Dendritic cell treated with granulocyte-macrophage colony-stimulating factor and Interleukin-4, amounts not matched to agents 40 ng/mL and 50 ng/mL, for 4 days (primary cell): ENCODE measurements around the gene TCIRG1.

Source experiments
- H3K27ac Mint-ChIP-seq: one replicate; pipeline ENCODE4 v1.8.0; 2022; ENCODE audit warnings: mild to moderate bottlenecking, mixed read lengths
- H3K27me3 Mint-ChIP-seq: one replicate; pipeline ENCODE4 v1.8.0; 2022; ENCODE audit warnings: mild to moderate bottlenecking, mixed read lengths
- H3K36me3 Mint-ChIP-seq: one replicate; pipeline ENCODE4 v1.8.0; 2022; ENCODE audit warnings: low read depth, mixed read lengths
- H3K4me1 Mint-ChIP-seq: one replicate; pipeline ENCODE4 v1.8.0; 2022; ENCODE audit warnings: low read depth, mixed read lengths
- H3K4me3 Mint-ChIP-seq: one replicate; pipeline ENCODE4 v1.8.0; 2022; ENCODE audit warnings: mild to moderate bottlenecking, moderate library complexity, mixed read lengths
- H3K9me3 Mint-ChIP-seq: one replicate; pipeline ENCODE4 v1.8.0; 2022; ENCODE audit warnings: mixed read lengths
- intact Hi-C: fragments of 100-400 bp; cut with micrococcal nuclease; formaldehyde crosslinking; loops from one replicate; pipeline ENCODE4 v1.15.0; 2022

Gene TCIRG1

DNA sequence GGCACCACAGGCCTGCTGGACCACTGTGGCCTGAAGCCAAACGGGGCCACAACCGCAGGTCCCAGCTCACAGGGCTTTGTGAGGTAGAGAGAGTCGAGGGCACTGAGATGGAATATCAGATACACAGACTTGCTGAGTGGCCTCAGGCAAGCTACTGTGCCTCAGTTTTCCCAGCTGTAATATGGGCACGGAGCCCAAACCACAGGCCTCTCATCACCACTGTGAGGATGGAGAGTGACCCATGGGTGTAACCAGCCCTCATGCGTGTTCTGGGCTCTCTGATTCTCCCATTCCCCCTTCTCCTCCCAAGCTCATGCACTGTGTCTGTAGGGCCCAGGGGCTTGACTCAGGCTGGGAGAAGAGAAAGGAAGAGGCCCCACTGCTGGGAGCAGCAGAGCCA lies 39.1 kb upstream of the TCIRG1 start:
- Mint-ChIP-seq H3K27ac (no peak overlapping the region), H3K9me3 (no peaks in the 10 kb centered on the region), H3K36me3 (peaks cover 82% of the 10 kb centered on the region), H3K4me1 (peaks cover 79% of the 10 kb centered on the region), H3K4me3 (no peak overlapping the region), H3K27me3 (no peaks in the 10 kb centered on the region)
- intact Hi-C loops, result loop anchor here (5.0 kb wide), 1 partner anchor 38 kb away; the partner anchor contains the start of gene TCIRG1

DNA sequence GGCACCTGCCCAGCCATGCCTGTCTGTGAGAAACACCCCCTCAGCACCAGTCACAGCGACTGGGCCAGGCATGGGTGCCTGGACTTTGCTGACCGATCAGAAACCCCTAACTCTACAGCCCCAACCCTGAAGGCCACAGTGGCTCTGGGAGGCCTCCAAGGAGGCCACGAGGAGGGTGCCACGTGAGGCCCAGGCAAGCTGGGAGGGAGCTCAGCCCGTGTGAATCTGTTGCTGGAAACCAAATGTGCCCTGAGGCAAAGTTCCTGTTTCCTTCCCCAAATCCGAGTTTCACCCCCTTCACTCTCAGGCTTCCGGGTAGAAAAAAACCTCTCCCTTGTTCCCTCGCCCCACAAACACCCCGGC lies 36.3 kb upstream of the TCIRG1 start:
- H3K4me3 Mint-ChIP-seq, result peak overlapping the region; percentile 87
- H3K36me3 Mint-ChIP-seq, result peaks cover 54% of the 10 kb centered on the region
- intact Hi-C loops, result no loop called here
- peak overlapping the region; percentile 72 for H3K27ac Mint-ChIP-seq
- no peaks in the 10 kb centered on the region for H3K9me3 Mint-ChIP-seq
- no peaks in the 10 kb centered on the region for H3K27me3 Mint-ChIP-seq
- H3K4me1 Mint-ChIP-seq, result peaks cover 77% of the 10 kb centered on the region

- Mint-ChIP-seq H3K27ac (peak overlapping the region; percentile 72), H3K4me3 (peak overlapping the region; percentile 87), H3K9me3 (no peaks in the 10 kb centered on the region), H3K36me3 (peaks cover 47% of the 10 kb centered on the region), H3K27me3 (no peaks in the 10 kb centered on the region), H3K4me1 (peaks cover 74% of the 10 kb centered on the region)
- intact Hi-C loops, result no loop called here
Observed at GRCh38 chr11:68002938-68003845, 35.6 kb upstream of the TCIRG1 start.

DNA sequence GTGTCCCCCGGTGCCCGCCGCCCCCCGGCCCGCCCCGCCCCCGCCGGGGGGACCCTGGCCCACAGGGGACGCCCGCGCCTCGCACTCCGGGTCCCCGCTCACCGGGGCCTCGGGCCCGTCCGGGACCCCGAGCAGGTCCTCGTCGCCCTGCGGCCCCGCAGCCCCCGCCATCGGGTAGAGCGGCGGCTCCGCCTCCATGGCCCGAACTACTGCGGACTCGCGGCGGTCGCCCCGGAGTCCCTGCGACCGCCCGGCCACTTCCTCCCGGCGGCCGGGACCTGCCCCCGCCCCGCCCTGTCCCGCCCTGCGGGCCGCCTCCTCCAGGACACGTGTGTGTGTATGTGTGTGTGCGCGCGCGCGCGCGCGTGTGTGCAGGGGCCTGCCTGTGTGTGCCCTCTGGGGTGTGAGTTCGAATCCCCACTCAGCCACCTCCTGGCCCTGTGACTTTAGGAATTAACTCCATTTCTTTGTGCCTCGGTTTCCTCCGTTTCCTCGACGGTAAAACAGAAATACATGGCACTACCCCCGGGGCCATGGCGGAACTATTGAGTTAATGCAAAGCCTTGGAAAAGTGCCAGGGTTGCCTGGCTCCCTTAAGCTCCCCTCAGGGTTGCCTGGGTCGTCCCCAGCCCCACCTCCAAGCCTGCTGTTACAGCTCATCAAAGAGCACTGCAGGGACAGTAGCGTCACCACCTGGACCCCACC lies 34.8 kb upstream of the TCIRG1 start, which contains the start of gene UNC93B1:
Gene UNC93B1 (minus strand): TSS at position 252 of the 705 bp plus-strand sequence. CDS start 54 bp downstream, at position 198.
- H3K4me3 Mint-ChIP-seq, result peak within 1 kb of the TSS; percentile 87
- peaks cover 74% of the 10 kb centered on the region for H3K4me1 Mint-ChIP-seq
- H3K36me3 Mint-ChIP-seq, result peaks cover 39% of the 10 kb centered on the region
- intact Hi-C loops, result no loop called here
- H3K27ac Mint-ChIP-seq, result peak within 1 kb of the TSS; percentile 72
- H3K27me3 Mint-ChIP-seq, result no peaks in the 10 kb centered on the region
- no peaks in the 10 kb centered on the region for H3K9me3 Mint-ChIP-seq

DNA sequence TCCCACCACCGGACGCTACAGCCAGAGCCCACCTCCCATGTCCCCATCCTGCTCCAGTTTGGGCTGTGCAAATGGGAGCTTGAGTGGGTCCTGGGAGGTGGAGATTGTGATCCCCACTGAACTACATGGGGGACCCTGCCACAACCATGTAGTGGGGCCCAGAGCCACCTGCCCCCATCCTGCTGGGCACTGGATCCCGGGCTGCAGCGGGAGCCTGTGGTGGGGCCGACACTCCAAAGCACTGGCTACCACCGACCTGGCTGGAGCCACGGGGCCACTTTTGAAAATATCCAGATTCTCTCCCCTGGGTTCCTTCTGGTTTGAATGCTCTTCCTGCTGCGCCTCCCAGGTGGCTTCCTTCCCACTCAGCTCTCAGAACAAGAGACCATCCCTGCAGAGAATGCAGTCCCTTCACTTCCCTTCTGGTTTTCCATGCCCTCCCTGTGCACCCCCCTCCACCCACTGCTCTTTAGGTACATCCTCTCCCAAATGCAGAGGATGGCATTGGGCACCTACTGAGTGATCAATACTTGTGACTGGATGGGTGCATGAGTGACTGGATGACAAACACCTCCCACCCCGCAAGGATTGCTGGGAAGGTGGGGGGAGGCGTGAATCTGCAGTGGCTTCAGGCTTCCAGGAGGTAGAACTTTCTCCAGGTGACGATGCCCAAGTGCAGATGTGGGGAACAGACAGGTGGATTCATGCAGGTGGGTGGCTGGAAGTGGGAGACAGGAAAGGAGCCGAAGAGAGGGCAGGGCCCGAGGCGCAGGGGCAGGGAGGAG lies 34.1 kb upstream of the TCIRG1 start:
- H3K9me3 Mint-ChIP-seq, result no peaks in the 10 kb centered on the region
- H3K4me1 Mint-ChIP-seq, result peaks cover 74% of the 10 kb centered on the region
- H3K27me3 Mint-ChIP-seq, result no peaks in the 10 kb centered on the region
- intact Hi-C loops, result no loop called here
- peak overlapping the region; percentile 70 for H3K4me3 Mint-ChIP-seq
- H3K36me3 Mint-ChIP-seq, result peaks cover 32% of the 10 kb centered on the region
- H3K27ac Mint-ChIP-seq, result peak overlapping the region; percentile 72

- H3K27ac Mint-ChIP-seq, result no peak overlapping the region
- no peaks in the 10 kb centered on the region for H3K27me3 Mint-ChIP-seq
- peaks cover 83% of the 10 kb centered on the region for H3K4me1 Mint-ChIP-seq
- peaks cover 25% of the 10 kb centered on the region for H3K36me3 Mint-ChIP-seq
- intact Hi-C loops, result no loop called here
- H3K9me3 Mint-ChIP-seq, result no peaks in the 10 kb centered on the region
- H3K4me3 Mint-ChIP-seq, result no peak overlapping the region
Observed at GRCh38 chr11:68006606-68007166, 32.1 kb upstream of the TCIRG1 start.

- no peaks in the 10 kb centered on the region for H3K27me3 Mint-ChIP-seq
- intact Hi-C loops, result no loop called here
- peaks cover 83% of the 10 kb centered on the region for H3K4me1 Mint-ChIP-seq
- peaks cover 16% of the 10 kb centered on the region for H3K36me3 Mint-ChIP-seq
- no peaks in the 10 kb centered on the region for H3K9me3 Mint-ChIP-seq
- H3K27ac Mint-ChIP-seq, result peak overlapping the region; percentile 99
- H3K4me3 Mint-ChIP-seq, result no peak overlapping the region
Observed at GRCh38 chr11:68007498-68008380, 31.1 kb upstream of the TCIRG1 start.

GRCh38 chr11:68008381-68009337 lies 30.2 kb upstream of the TCIRG1 start:
- H3K9me3 Mint-ChIP-seq, result no peaks in the 10 kb centered on the region
- H3K4me3 Mint-ChIP-seq, result peak overlapping the region; percentile 87
- H3K36me3 Mint-ChIP-seq, result peaks cover 21% of the 10 kb centered on the region
- peak overlapping the region; percentile 99 for H3K27ac Mint-ChIP-seq
- H3K4me1 Mint-ChIP-seq, result peaks cover 88% of the 10 kb centered on the region
- no peaks in the 10 kb centered on the region for H3K27me3 Mint-ChIP-seq
- intact Hi-C loops, result no loop called here

GRCh38 chr11:68009391-68010089 lies 29.3 kb upstream of the TCIRG1 start:
- intact Hi-C loops, result loop anchor here (2.0 kb wide), 2 partner anchors 13 to 31 kb away; no protein-coding TSS in a partner anchor
- H3K36me3 Mint-ChIP-seq, result peaks cover 30% of the 10 kb centered on the region
- H3K4me3 Mint-ChIP-seq, result peak overlapping the region; percentile 87
- no peaks in the 10 kb centered on the region for H3K9me3 Mint-ChIP-seq
- no peaks in the 10 kb centered on the region for H3K27me3 Mint-ChIP-seq
- H3K27ac Mint-ChIP-seq, result peak overlapping the region; percentile 99
- H3K4me1 Mint-ChIP-seq, result peaks cover 91% of the 10 kb centered on the region

GRCh38 chr11:68010090-68011041 lies 28.5 kb upstream of the TCIRG1 start, which contains the start of gene ALDH3B1:
Gene ALDH3B1 (plus strand): TSS chr11:68010327. CDS start chr11:68015298, 4,971 bp downstream.
- Mint-ChIP-seq H3K4me3 (peak within 1 kb of the TSS; percentile 87), H3K27me3 (no peaks in the 10 kb centered on the region), H3K27ac (peak within 1 kb of the TSS; percentile 99), H3K4me1 (peaks cover 91% of the 10 kb centered on the region), H3K9me3 (no peaks in the 10 kb centered on the region), H3K36me3 (peaks cover 38% of the 10 kb centered on the region)
- intact Hi-C loops, result loop anchor here (2.0 kb wide), 2 partner anchors 14 to 30 kb away; no protein-coding TSS in a partner anchor
